ENCODE measurements around the gene PLCL1.

PLCL1 gene

DNA sequence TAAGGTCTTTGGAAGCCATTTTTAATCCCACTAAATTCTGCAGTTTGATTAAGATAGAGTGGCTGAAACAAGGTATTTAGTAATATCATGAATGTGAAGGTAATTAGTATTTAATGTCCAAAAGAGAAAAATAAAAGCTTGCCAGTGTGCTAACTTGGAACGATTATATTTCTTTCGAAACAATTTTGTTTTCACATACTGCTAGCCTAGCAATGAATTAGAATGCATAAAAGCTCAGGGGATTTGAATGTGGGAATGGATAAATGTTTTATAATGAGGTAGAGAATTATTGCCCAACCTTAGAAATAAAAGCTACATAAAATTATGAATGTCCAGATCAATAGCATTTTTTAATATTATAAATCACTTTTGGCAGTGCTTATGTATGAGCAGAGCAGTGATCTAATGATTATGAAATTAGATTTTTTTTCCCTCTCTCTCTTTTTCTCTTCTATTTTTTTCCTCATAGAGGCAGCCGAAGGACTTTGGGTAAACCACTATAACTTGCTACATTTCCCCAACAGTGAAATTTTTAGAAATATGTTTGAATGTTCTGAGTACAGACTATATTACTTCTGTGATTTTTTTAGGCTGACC, 75.5 kb downstream of the PLCL1 start:
- DNase-seq (ENCODE audit: low read depth), result no peak
- H3K4me3 ChIP-seq (ENCODE audit: low read length), result no peak overlapping the region
- TF ChIP-seq, protein P1, sequence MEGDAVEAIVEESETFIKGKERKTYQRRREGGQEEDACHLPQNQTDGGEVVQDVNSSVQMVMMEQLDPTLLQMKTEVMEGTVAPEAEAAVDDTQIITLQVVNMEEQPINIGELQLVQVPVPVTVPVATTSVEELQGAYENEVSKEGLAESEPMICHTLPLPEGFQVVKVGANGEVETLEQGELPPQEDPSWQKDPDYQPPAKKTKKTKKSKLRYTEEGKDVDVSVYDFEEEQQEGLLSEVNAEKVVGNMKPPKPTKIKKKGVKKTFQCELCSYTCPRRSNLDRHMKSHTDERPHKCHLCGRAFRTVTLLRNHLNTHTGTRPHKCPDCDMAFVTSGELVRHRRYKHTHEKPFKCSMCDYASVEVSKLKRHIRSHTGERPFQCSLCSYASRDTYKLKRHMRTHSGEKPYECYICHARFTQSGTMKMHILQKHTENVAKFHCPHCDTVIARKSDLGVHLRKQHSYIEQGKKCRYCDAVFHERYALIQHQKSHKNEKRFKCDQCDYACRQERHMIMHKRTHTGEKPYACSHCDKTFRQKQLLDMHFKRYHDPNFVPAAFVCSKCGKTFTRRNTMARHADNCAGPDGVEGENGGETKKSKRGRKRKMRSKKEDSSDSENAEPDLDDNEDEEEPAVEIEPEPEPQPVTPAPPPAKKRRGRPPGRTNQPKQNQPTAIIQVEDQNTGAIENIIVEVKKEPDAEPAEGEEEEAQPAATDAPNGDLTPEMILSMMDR (IDR thresholded peaks at IDR 0.05; ENCODE audit: insufficient read depth, low read depth, low read length, missing control alignments), result no peak

DNA sequence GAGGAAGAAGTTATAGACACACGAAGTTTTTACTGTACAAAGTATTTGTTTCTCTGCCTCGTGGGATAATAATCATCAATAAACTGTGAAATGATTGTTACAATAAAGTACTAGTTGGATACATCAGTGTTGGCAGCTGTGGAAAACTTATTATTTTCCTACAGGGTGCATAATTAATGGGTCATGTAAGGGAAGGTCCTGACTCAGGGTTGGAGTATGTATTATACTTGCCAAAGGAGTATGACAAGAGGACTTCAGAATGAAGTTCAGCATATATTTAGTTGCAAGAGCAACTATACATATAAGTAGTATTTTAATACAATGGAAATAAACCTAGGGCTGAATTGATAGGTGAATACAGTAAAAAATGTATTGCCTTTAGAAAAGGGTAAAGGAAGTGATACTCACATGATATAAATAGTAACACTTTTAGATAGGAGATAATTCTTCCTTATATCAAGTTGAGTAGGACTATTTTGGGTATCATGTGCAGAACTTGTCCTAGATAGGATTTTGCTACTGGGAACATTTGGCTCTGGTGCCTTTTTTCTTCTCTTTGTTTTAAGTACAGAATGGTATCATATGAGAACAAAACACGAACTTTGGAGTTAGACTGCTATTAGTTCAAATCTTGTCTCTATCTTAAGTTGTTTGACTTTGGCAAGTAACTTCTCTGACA, 79.1 kb downstream of the PLCL1 start:
- no peak overlapping the region for H3K4me3 ChIP-seq (ENCODE audit: low read length)
- TF ChIP-seq, protein P1 (IDR thresholded peaks at IDR 0.05; ENCODE audit: insufficient read depth, low read depth, low read length, missing control alignments), result no peak
- peak; percentile 69 for DNase-seq (ENCODE audit: low read depth)

DNA sequence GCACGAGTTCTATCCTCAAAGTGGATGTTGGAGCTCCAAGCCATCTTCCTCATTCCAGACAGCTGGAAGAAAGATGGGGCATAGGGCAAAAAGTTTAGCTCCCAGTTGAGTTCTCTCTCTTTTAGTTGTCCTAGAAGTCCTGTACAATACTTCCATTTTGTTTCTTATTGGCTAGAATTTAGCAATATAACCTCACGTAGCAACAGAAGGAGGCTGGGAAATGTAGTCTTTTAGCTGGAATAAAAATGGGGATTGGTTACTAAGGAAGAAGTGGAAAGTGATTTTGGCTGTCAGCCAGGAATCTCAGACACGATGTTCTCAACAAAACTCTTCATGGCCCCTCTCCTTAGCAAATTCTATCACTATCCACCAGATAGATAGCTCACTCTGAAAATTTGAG, 79.9 kb downstream of the PLCL1 start:
- no peak overlapping the region for H3K4me3 ChIP-seq (ENCODE audit: low read length)
- TF ChIP-seq, protein P1 (IDR thresholded peaks at IDR 0.05; ENCODE audit: insufficient read depth, low read depth, low read length, missing control alignments), result no peak
- DNase-seq (ENCODE audit: low read depth), result no peak

DNA sequence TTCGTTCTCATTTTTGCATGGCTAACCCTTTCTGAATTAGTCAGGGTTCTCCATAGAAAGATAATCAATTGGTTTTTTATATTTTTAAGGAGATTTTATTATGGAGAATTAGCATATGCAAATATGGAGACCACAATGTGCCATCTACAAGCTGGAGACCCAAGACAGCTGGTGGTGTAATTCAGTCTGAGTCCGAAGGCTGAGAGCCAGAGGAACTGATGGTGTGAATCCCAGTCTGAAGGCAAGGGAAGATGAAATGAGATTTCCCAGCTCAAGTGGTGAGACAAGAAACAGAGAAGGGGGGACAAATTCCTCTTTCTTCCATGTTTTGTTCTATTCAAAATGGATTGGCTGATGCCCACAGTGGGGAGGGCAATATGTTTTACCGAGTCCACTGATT, 80.7 kb downstream of the PLCL1 start:
- TF ChIP-seq, protein P1 (IDR thresholded peaks at IDR 0.05; ENCODE audit: insufficient read depth, low read depth, low read length, missing control alignments), result no peak
- no peak for DNase-seq (ENCODE audit: low read depth)
- no peak overlapping the region for H3K4me3 ChIP-seq (ENCODE audit: low read length)

DNA sequence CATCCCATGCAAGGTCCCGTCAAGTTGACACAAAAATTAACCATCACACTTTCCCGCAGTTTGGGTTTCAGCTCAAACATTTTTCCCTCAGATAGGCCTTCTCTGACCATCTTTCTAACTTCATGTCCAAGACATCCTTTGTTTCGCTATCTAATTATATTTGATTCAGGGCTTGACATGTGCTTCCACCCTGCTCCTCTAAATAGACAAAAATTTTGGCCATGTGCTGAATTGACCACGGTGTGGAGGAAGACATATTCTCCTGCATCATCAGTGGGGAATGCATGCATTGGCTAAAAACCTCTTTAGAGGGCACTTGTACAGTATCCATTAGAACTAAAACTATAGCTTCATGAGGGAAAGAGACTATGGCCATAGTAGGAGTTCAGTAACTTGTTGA, 81.2 kb downstream of the PLCL1 start:
- no peak overlapping the region for H3K4me3 ChIP-seq (ENCODE audit: low read length)
- no peak for DNase-seq (ENCODE audit: low read depth)
- TF ChIP-seq, protein P1 (IDR thresholded peaks at IDR 0.05; ENCODE audit: insufficient read depth, low read depth, low read length, missing control alignments), result no peak

DNA sequence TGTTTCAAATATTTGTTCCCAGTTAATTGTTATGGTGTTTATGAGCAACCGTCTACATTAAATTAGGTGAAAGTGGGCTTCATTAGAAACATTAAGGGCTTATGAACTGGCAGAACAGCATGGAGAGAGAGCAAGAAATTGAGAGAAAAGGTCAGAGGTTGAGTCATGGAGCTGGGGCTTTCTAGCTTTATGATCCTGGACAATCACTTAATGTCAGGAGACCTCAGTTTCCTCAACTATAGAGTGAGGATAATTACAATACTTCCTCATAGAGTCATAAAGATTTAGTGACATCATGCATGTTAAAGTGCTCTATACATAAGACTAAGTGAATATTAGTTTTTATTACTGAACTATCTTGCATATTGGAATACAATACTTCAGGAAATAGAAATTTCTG, 83.9 kb downstream of the PLCL1 start:
- TF ChIP-seq, protein P1 (IDR thresholded peaks at IDR 0.05; ENCODE audit: insufficient read depth, low read depth, low read length, missing control alignments), result no peak
- no peak overlapping the region for H3K4me3 ChIP-seq (ENCODE audit: low read length)
- no peak for DNase-seq (ENCODE audit: low read depth)

DNA sequence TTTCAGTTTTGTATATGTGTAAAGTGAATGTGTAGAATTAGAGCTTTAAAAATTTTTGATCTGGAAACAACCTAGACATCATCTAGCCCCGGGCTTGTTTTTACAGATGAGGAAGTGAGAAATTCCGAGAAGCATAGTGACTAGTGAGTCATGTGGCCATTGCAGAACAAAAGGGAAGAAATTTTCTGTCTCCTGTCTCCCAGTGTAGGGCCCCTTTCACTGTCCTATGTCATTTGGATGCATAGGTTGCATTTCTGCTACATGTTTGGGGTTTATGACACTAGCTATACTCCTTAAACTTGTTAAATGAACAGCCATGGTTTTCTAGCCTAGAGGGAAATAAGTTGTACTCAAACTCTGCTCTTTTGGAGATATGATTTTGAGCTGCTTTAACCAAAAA, 84.6 kb downstream of the PLCL1 start:
- DNase-seq (ENCODE audit: low read depth), result peak; percentile 84
- TF ChIP-seq, protein P1 (IDR thresholded peaks at IDR 0.05; ENCODE audit: insufficient read depth, low read depth, low read length, missing control alignments), result no peak
- H3K4me3 ChIP-seq (ENCODE audit: low read length), result no peak overlapping the region

Data from epithelial cell of esophagus (primary cell).